Activated naive CD8-positive, alpha-beta T cell (primary cell): ENCODE data around the gene VAMP2.

Experiments
- H3K27ac Mint-ChIP-seq: one replicate; pipeline ENCODE4 v1.8.0; 2021; ENCODE audit warnings: mixed read lengths
- H3K27me3 Mint-ChIP-seq: one replicate; pipeline ENCODE4 v1.8.0; 2021; ENCODE audit warnings: mixed read lengths
- H3K36me3 Mint-ChIP-seq: one replicate; pipeline ENCODE4 v1.8.0; 2021; ENCODE audit warnings: mixed read lengths
- H3K4me1 Mint-ChIP-seq: one replicate; pipeline ENCODE4 v1.8.0; 2021; ENCODE audit warnings: low read depth, mixed read lengths
- H3K4me3 Mint-ChIP-seq: one replicate; pipeline ENCODE4 v1.8.0; 2021; ENCODE audit warnings: mild to moderate bottlenecking, mixed read lengths
- H3K9me3 Mint-ChIP-seq: one replicate; pipeline ENCODE4 v1.8.0; 2021; ENCODE audit warnings: low read depth, mixed read lengths

Gene VAMP2

DNA sequence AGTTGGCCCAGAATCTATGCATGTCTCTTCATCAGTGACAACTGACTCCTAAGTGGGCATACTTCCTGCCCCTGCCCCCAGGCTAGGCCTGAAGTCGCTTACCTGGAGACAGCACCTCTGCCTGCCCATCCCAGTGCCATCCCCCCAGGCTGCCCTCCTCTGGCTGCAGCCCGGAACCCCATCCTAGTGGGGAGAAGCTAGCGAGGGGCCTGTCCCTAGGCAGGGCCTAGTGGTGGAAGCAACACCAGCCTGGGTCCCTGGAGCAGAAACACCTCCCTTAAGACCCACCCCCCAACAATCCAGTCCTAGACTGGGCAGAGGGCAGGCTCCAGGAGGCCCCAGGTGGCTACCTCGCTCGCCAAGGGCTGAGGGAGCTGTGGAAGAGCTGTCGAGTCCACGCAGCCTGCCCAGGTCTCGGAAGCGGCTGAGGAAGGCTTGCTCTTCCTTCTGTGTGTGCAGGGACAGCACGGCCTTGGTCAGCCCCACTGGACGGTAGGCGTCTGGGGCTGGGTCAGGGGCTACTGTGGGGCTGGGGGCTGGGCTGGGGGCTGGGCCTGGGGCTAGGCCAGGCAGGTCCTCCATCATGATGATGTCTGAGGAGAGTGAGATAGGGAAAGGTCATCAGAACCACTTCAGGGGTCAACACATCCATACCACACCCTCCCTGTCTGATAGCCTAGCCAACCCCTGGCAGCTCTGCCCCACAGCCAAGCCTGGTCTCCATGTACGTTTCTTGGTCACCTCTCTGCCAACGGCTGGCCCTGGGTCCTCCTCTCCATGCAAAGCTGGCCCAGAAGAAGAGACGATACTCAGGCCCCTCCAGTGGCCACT, 18.1 kb downstream of the VAMP2 start:
- no peaks in the 10 kb centered on the region for H3K9me3 Mint-ChIP-seq
- H3K4me1 Mint-ChIP-seq: peaks cover 5% of the 10 kb centered on the region
- H3K27ac Mint-ChIP-seq: no peak overlapping the region
- no peaks in the 10 kb centered on the region for H3K27me3 Mint-ChIP-seq
- no peaks in the 10 kb centered on the region for H3K36me3 Mint-ChIP-seq
- no peak overlapping the region for H3K4me3 Mint-ChIP-seq

DNA sequence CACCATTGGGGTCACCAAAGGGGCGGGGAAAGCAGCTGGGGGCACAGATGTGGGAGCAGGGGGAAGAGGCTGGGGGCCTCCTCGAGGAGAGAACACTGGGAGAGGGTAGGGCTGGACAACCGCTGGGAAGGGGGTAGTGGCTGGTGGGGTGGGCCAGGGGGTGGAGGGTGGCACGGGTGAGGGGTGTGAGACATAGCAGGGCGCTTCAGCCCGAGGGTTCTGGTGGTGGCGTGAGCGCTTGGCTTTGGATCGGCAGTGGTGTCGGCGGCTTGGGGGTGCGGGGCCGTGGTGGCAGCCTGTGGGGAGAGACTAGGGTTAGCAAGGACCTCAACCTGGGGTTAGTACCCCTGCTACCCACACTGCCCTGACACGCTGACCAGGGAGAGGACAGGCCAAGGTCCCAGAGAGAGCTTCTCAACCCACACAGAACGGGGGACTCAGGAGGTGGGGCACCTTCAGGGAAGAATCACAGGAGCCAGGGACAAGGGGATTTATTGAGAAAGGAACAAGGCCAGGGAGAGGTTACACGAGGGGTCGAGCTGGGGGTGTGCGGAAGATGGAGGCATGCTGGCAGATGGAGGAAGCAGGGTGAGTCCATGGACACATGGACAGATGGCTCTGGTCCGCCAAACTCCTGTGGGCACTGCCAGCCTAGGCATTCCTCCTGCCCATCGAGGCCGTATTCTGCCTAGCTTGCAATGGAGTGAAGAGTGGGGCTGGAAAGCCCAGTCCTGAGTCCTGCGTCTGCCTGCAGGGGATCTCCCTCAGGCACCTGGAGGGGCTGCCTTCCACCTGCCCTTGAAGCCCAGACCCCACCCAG, 19.0 kb downstream of the VAMP2 start:
- Mint-ChIP-seq H3K4me3 (no peak overlapping the region), H3K9me3 (no peaks in the 10 kb centered on the region), H3K4me1 (peaks cover 2% of the 10 kb centered on the region), H3K27ac (no peak overlapping the region), H3K27me3 (no peaks in the 10 kb centered on the region), H3K36me3 (no peaks in the 10 kb centered on the region)

DNA sequence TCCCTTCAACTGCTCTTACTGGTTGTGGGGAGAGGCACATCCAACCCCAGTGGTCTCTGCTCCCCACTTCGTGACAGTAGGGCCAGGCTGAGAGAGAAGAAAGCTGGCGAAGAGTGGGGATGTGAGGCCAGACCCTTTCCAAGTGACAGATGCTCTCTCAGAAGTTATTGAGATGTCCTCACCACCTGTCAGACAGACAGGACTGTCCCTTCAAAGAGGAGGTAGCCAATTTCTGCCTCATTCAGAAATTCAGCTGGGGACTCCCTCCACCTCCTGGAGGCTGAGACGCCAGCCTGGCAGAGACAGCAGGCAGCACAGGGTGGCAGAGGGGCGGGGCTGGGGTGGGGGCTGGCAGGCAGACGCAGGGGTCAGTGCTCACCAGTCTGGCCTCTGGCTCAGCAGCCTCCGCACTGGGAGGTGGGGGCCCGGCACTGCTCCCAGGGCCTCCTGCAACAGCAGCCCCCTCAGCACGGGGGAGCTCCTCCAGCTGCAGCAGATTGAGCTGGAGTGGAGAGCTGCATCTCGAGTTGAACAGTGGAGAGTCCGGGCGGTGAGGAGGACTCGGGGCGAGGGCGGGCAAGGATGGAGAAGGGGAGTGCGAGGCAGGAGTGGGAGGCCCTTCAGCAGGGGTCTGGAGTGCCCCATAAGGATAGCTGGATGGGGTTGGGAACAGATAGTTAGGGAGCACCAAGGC, 19.7 kb downstream of the VAMP2 start:
- no peaks in the 10 kb centered on the region for H3K9me3 Mint-ChIP-seq
- peaks cover 2% of the 10 kb centered on the region for H3K4me1 Mint-ChIP-seq
- no peak overlapping the region for H3K27ac Mint-ChIP-seq
- no peaks in the 10 kb centered on the region for H3K36me3 Mint-ChIP-seq
- H3K27me3 Mint-ChIP-seq: no peaks in the 10 kb centered on the region
- no peak overlapping the region for H3K4me3 Mint-ChIP-seq

DNA sequence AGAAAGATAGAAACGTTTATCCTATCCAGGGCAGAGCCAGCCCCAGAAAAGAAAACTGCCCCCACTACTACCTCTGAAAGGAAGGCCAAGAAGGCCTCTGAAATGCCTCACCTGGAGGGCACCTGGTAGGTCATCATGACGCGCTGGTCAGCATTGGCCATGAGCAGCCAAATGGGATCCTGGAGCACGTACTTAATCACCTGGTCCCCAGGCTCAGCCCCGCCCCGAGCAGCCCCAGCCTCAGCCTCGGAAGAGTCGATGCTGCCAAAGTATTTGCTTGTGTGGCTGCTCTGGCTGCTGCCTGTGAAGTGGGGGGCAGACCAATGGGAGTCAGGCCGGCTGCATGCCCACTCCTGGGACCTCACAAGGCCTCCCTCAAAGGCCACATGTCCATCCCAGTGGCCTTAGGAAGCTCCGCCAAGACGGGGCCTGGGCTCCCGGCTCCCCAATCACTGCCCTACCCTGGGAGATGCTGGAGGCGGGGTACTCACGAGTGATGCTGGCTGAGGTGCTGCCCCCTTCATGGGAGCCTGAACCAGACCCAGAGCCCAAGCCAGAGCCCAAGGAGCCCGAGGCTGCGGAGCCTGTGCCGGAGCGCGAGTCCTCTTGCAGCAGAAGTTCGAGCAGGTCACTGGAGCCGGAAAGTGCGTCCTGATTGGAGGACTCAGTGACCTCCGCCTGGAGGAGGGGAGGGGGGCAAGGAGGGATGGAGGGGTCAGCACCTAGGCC, 20.4 kb downstream of the VAMP2 start:
- Mint-ChIP-seq H3K27ac (no peak overlapping the region), H3K36me3 (no peaks in the 10 kb centered on the region), H3K4me3 (no peak overlapping the region), H3K9me3 (no peaks in the 10 kb centered on the region), H3K27me3 (no peaks in the 10 kb centered on the region), H3K4me1 (peaks cover 2% of the 10 kb centered on the region)

DNA sequence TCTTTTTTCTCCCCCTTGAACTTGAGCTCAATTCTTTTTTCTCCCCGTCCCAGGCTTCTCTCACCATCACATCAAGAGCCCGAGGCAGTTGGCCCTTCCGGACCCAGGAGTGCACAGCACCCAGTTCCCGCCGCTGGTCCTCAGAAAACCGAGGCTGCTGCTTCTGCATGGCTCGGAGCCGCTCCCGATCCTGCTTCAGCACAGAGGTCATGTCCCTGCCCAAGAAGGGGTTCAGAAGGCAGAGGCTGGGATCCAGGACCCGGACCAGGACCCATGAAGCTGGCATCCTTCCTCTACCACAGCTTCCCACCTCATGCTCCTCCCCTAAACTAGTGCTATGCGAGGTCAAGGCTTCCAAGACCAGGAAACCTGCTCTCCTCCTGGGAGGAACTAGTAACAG, 21.0 kb downstream of the VAMP2 start:
- H3K36me3 Mint-ChIP-seq: no peaks in the 10 kb centered on the region
- H3K27ac Mint-ChIP-seq: peak overlapping the region; percentile 41
- H3K4me1 Mint-ChIP-seq: peaks cover 1% of the 10 kb centered on the region

DNA sequence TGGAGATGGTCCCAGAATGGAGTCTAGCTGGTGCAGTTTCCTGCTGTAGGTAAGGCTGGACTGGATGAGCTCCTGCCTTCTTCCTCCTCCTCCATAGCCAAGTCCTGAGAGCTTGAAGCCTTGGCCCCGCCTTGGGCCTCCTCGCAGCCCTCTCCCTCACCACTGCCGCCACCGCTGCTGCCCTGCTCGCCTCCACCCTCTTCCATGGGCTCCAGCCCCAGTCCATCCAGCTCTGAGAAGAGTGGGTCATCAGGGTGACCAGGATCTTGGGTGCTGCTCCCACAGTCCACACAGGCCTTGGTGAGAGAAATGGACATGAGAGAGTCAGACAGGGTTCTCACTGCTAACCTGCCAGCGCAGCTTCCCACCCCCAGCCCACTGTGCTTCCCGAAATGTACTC, 21.7 kb downstream of the VAMP2 start:
- peaks cover 2% of the 10 kb centered on the region for H3K27me3 Mint-ChIP-seq
- peaks cover 2% of the 10 kb centered on the region for H3K4me1 Mint-ChIP-seq
- H3K4me3 Mint-ChIP-seq: no peak overlapping the region
- no peak overlapping the region for H3K27ac Mint-ChIP-seq
- no peaks in the 10 kb centered on the region for H3K36me3 Mint-ChIP-seq
- no peaks in the 10 kb centered on the region for H3K9me3 Mint-ChIP-seq

More for the DNA sequence above, 21.0 kb downstream of the VAMP2 start:
- Mint-ChIP-seq H3K9me3 (no peaks in the 10 kb centered on the region), H3K4me3 (no peak overlapping the region), H3K27me3 (peaks cover under 1% of the 10 kb centered on the region)

DNA sequence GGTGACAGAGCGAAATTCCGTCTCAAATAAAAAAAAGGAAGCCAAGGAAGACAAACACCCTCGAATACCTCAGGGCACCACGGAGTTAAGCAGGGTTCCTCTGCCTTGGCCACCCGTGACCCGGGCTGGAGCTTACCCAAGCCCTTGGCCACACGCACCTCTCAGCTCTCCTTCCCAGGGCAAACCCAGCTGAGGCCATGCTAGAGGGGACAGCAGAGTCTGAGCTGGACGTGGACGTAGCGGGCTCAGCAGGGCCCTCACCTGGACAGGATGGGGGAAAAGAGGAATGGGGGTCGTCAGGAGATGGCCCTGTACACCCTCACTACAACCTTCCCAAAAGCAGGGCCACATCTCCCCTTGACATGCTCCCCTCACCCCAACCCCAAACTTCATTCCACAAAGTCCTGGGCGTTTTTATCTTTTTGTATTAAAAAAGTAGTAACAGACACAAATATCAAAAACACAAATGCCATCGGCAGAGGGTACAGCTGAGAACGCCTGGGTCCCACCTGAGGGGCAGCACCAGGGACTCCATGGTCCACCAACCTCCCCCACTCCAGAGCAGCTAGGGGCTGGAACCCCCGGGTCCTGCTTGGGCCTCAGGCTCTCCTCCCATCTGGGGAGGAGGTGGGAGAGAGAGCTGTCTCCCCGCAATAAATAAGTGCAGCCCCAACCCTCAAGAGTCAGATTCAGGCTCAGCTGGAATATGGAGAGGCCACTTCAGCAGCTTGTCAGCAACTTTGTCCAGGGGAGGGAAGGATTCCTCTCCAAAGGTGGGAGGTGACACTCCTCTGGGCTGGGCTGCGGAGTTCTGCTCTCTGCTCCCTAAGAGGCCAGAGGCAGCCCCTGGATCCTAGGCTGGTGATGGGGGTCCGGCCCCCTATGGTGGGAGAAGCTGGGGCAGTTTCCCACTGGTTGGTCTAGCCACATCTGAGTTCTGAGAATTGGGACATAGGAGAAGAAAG, 22.4 kb downstream of the VAMP2 start:
- peak overlapping the region; percentile 28 for H3K27ac Mint-ChIP-seq
- no peak overlapping the region for H3K4me3 Mint-ChIP-seq
- peaks cover 2% of the 10 kb centered on the region for H3K27me3 Mint-ChIP-seq
- H3K36me3 Mint-ChIP-seq: no peaks in the 10 kb centered on the region
- H3K4me1 Mint-ChIP-seq: peaks cover 2% of the 10 kb centered on the region
- H3K9me3 Mint-ChIP-seq: no peaks in the 10 kb centered on the region

DNA sequence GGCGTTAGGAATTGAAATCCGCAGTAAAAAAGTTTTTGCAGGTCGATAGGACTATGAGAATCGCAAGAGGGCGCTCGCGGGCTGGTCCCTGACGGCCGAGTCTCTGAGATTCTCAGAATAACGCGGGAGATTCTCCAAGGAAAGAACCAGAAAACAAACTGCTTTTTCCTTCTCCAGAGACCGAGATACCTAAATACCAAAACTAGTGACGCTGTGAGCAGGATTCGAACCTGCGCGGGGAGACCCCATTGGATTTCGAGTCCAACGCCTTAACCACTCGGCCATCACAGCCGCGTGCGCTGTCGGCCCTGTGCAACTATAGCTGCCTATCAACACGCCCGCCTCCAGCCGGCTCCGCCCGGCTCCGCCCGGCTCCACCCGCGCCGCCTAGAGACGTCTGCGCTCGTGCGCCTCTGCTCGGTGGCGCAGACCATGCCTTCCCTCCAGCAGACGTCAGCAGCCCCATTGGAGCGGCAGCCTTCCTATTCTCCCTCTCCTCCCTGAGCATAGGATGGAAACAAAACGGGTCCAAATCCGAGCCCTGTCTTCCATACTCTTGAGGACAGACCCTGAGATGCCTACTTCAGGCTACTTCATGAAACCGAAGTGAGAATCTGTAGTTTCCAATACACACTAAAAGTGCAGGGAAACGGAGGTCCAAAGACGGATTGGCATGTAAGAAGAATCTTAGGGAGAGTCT, 23.9 kb downstream of the VAMP2 start:
- H3K4me3 Mint-ChIP-seq: no peak overlapping the region
- H3K4me1 Mint-ChIP-seq: peaks cover 2% of the 10 kb centered on the region
- H3K27me3 Mint-ChIP-seq: peaks cover 2% of the 10 kb centered on the region
- H3K9me3 Mint-ChIP-seq: no peaks in the 10 kb centered on the region
- no peak overlapping the region for H3K27ac Mint-ChIP-seq
- H3K36me3 Mint-ChIP-seq: no peaks in the 10 kb centered on the region

DNA sequence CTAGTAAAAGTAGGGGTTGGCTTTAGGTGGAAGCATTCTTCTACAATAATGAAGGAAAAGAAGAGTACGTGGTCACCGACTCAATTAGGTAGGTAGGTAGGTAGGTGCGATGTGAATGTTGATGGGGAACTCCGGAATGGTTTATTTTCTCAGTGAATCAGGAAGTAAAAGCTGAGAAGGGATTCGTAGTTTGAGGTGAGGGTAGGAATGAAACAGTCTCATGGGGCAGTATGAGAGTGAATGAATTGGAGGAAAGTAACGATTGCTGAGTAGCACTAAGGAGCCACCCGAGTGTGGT, 24.4 kb downstream of the VAMP2 start:
- Mint-ChIP-seq H3K9me3 (no peaks in the 10 kb centered on the region), H3K36me3 (no peaks in the 10 kb centered on the region), H3K4me1 (peaks cover 2% of the 10 kb centered on the region), H3K4me3 (no peak overlapping the region), H3K27ac (no peak overlapping the region), H3K27me3 (peaks cover 2% of the 10 kb centered on the region)

DNA sequence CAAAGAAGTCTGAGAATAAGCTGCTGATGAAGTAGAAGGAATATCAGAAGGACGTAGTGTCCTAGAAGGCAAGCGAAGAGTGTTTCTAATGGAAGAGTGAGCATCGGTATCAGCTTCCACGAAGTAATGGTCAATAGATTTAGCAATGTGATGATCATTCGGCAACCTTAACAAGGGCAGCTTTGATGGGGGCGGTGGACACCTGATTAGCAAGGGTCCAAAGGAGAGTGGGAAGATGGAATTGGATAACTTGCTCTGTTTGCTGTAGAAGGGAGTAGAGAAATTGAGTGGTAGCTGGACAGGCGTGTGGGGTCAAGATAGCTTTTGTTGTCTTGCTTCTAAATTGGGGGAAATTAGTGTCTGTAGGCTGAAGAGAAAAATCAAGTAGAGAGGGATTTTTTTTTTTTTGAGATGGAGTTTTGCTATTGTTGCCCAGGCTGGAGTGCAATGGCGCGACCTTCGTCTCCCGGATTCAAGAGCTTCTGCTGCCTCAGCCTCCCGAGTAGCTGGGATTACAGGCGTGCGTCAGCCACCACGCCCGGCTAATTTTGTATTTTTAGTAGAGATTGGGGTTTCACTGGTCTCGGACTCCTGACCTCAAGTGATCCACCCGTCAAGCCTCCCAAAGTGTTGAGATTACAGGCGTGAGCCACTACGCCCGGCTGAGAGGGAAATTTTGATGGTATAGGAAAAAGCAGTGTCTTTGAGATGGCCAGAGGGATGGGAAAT, 24.9 kb downstream of the VAMP2 start:
- no peak overlapping the region for H3K4me3 Mint-ChIP-seq
- no peak overlapping the region for H3K27ac Mint-ChIP-seq
- H3K9me3 Mint-ChIP-seq: no peaks in the 10 kb centered on the region
- peaks cover 2% of the 10 kb centered on the region for H3K4me1 Mint-ChIP-seq
- H3K27me3 Mint-ChIP-seq: peaks cover 2% of the 10 kb centered on the region
- H3K36me3 Mint-ChIP-seq: no peaks in the 10 kb centered on the region

DNA sequence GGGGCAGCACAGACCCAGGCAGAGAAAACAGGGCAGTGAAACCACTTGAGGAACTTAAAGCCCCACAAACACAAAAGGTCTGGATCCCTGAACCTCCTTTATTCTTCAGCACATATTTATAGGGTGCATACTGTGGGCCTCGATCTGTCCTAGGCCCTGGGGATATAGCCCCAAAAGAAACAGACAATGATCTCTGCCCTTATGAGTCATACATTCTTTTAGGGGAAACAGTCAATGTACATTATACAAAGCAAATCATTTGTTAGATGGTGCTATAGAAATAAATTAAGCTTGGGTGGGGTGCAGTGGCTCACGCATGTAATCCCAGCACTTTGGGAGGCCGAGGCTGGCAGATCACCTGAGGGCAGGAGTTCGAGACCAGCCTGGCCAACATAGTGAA, 28.8 kb downstream of the VAMP2 start:
- no peaks in the 10 kb centered on the region for H3K36me3 Mint-ChIP-seq
- H3K27me3 Mint-ChIP-seq: peaks cover 2% of the 10 kb centered on the region
- H3K27ac Mint-ChIP-seq: no peak overlapping the region
- H3K4me1 Mint-ChIP-seq: peaks cover 5% of the 10 kb centered on the region
- no peaks in the 10 kb centered on the region for H3K9me3 Mint-ChIP-seq
- no peak overlapping the region for H3K4me3 Mint-ChIP-seq

DNA sequence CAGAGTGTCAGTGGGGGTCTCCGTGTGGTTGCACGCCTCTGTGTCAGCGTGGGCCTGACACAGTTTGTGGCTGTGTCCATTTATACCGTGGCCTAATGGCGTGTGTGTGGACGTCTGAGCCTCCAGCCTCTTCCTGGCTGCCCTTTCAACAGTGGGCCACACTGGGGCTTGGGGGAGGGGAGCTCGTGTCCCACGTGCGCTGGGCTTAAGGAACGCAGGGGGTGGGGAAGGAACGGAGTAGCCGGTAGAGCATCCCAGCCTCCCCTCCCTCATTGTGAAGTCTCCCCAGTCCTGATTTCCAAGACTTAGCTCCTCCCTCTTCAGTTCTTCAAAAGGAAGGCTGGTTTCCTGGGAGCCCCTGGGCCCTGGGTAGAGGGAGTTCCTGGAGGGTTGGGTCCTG, 29.3 kb downstream of the VAMP2 start:
- Mint-ChIP-seq H3K4me1 (peaks cover 5% of the 10 kb centered on the region), H3K9me3 (no peaks in the 10 kb centered on the region), H3K36me3 (no peaks in the 10 kb centered on the region), H3K27ac (no peak overlapping the region), H3K27me3 (peaks cover 2% of the 10 kb centered on the region), H3K4me3 (no peak overlapping the region)

DNA sequence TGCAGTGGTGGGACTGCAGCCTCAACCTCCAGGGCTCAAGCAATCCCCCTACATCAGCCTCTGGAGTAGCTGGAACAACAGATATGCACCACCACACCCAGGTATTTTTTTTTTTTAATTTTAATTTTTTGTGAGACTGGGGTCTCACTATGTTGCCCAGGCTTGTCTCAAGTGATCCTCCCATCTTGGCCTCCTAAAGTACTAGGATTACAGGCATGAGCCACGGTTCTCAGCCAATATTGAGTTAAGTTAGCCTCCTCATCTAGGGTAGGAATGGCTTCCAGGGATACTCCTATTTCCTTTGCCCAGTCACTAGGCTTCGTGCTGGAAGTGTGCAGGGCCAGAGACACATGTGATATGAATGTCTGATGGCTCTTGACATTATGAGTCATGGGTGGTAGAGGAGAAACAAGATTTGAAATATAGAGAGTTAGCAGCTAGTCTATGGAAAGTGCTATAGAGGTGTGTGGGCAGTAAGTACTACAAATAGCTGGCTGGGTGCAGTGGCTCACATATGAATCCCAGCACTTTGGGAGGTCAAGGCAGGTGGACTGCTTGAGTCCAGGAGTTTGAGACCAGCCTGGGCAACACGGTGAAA, 30.8 kb downstream of the VAMP2 start:
- H3K4me3 Mint-ChIP-seq: no peak overlapping the region

More for the DNA sequence above, 30.8 kb downstream of the VAMP2 start:
- no peak overlapping the region for H3K27ac Mint-ChIP-seq
- peaks cover 4% of the 10 kb centered on the region for H3K27me3 Mint-ChIP-seq
- H3K36me3 Mint-ChIP-seq: no peaks in the 10 kb centered on the region
- H3K9me3 Mint-ChIP-seq: no peaks in the 10 kb centered on the region
- H3K4me1 Mint-ChIP-seq: peaks cover 9% of the 10 kb centered on the region
